ENCODE results near the gene TPSB2.
"Not testable (repeated sequence)": the region's sequence is repeated elsewhere in the genome, so short reads cannot be mapped to it uniquely, and the experiment has no call there.

Gene TPSB2

DNA sequence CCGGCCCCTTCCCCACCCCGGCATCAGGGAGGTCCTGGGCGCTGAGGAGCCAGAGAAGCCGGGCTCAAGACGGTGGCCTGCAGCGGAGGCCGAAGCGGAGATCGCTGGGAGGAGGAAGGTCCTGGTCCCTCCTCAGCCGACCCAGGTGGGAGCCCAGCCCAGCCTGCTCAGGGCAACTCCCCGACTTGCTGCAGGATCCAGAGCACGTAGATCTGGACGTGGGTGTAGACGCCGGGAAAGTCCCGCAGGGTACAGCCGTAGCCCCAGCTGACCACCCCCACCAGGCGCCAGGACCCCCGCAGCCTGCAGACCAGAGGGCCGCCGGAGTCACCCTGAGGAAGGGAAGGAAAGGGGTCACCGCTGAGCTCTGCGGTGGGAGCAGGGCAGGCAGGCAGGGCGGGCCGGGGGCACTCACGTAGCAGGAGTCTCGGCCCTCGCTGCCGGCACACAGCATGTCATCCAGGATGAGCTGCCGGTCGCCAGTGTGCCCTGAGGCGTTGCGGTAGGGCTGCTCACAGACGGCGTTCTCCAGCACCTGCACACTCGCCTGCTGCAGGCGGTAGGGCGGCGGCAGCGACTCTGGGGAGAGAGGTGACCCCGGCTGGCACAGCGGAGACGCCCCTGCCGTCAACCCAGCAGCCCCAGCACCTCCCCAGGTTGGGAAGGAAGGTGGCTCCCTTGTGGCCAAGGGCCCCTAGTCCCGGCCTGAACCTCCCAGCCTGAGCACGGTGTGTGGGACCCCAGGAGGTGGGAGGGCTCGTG lies 31.3 kb upstream of the TPSB2 start:
- no peak for DNase-seq

DNA sequence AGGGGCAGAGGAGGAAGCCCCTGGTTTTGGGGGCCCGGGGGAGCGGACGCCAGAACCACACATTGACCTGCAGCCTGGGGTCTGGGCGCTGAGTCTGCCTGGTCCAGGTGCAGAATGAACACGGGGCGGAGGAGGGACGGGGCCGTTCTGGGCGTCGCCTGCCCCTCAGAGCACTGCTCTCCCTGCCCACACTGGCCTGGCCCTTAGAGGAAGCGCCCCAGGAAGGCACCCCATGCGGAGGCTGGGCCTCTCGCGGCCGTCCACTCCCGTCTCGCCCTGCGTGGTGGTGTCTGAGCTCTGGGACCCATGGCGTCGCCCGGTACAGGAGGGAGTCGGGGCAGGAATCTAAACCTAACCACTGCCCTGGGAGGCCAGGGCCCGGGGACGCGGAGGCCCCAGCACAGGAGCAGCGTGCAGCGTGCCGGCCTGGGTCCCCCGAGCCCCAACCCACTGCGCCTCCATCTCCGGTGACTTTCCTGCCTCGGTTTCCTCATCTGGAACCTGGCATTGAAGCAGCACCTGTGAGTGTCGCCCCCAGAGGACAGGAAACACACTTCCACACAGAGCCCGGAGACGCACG lies 30.2 kb upstream of the TPSB2 start:
- DNase-seq = no peak

DNA sequence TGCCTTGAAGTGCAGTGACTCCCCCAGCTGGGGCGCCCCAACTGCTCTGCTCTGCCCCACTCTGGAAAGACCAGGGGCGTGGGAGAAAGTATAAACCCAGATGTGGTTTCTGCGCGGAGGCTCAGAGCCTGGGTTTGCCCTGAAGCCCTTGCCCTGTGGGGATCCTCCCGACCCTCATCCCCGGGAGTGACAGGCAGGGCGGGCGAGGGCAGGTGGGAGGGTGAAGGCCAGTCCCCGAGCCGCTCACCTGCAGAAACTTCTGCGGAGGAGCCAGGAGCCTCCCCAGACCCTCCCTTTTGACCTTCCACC lies 29.7 kb upstream of the TPSB2 start:
- DNase-seq = no peak

DNA sequence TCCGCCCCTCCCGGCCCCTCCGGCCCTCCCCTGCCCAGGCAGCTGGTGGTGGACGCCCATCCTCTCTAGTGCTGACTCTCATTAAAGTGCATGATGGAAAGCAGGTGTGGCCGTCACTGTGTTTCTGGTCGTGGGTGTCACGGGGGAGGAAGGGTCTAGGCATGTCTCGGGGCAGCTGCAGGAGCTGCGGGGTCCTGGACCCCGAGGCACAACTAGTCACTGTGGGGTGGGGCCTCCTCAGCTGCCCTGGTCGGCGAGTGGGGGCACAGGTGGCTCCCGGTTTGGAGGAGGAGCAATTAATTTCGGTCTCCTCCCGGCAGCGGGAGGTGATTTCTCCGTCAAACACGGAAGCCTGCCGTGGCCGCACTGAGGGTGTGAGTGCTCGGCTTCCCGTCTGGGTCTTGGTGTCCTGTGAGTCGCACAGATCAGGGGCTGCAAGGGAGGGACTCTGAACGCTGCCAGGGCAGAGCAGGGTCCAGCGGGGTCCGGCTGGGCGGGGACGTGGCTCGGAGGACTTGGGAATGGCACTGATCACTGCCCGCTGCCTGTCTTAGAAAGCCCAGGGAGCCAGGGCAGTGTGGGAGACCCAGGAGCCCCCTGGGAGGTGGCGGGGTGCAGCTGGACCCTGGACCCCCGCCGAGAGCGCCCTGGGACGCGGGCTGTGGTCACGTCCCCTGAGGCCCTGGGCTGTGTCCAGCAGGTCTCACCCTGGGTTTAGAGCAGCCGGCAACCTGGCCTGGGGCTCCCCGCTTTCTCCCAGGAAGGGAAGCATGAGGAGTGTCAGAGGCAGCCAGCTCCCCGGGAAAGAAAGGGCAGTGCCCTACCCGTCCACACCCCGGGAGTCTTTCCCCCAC lies 29.1 kb upstream of the TPSB2 start:
- DNase-seq = no peak

DNA sequence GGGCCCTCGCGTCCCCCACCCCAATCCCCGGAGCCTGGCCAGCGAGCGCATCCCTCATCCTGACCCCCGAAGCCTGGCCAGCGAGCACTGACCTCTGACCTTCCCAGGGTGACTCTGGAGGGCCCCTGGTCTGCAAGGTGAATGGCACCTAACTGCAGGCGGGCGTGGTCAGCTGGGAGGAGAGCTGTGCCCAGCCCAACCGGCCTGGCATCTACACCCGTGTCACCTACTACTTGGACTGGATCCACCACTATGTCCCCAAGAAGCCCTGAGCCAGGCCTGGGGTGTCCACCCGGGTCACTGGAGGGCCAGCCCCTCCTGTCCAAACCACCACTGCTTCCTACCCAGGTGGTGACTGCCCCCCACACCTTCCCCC lies 28.2 kb upstream of the TPSB2 start:
- DNase-seq = no peak

DNA sequence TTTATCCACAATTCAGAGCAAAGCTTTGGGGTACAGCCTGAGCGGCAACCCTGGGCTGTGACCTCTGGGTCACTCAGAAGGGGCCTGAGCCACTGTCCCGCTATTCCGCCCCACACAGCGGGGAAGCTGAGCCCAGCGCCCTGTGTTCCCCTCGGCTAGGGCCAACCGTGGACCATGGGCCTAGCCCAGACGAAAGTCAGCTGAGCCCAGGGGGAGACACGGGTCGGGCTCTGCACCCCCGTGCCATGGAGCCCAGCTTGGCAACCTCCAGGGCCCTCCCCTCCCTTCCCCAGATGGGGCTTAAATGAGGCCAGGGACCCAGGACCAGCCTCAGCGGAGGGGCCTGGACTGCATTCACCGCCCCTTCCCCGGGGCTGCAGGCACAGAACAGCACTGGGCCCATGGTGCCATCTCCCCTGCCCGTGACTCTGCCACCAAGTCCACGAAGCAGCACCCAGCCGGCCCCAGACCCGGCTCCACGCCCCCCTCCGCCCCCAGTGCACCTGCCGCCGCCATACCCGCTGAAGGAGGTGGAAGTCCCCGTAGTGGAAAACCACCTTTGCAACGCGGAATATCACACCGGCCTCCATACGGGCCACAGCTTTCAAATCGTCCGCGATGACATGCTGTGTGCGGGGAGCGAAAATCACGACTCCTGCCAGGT lies 27.7 kb upstream of the TPSB2 start:
- no peak for DNase-seq

DNA sequence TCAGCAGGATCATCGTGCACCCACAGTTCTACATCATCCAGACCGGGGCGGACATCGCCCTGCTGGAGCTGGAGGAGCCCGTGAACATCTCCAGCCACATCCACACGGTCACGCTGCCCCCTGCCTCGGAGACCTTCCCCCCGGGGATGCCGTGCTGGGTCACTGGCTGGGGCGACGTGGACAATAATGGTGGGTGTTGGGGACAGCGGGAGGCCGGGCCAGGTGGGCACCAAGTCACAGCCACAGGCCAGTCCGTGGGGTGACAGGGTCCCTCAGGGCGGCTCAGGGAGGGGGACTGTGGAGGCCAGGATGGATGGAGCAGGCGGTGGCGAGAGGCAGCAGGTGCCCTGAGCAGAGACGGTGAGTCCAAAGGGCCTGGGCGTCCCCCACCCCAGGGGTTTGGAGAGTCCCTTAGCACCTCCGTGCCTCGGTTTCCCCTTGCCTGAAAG lies 26.9 kb upstream of the TPSB2 start:
- no peak for DNase-seq

DNA sequence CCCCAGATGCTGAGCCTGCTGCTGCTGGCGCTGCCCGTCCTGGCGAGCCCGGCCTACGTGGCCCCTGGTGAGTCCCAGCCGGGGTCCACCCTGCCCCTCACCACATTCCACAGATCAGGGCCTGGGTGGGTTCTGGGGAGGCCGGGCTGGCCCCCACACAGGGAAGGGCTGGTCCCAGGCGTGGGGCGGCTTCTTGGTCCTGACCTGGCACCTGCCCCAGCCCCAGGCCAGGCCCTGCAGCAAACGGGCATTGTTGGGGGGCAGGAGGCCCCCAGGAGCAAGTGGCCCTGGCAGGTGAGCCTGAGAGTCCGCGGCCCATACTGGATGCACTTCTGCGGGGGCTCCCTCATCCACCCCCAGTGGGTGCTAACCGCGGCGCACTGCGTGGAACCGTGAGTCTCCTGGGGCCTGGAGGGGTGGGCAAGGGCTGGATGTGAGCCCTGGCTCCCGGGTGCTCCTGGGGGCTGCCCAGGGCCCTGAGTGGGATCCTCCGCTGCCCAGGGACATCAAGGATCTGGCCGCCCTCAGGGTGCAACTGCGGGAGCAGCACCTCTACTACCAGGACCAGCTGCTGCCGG lies 26.4 kb upstream of the TPSB2 start:
- DNase-seq = not testable (repeated sequence)

DNA sequence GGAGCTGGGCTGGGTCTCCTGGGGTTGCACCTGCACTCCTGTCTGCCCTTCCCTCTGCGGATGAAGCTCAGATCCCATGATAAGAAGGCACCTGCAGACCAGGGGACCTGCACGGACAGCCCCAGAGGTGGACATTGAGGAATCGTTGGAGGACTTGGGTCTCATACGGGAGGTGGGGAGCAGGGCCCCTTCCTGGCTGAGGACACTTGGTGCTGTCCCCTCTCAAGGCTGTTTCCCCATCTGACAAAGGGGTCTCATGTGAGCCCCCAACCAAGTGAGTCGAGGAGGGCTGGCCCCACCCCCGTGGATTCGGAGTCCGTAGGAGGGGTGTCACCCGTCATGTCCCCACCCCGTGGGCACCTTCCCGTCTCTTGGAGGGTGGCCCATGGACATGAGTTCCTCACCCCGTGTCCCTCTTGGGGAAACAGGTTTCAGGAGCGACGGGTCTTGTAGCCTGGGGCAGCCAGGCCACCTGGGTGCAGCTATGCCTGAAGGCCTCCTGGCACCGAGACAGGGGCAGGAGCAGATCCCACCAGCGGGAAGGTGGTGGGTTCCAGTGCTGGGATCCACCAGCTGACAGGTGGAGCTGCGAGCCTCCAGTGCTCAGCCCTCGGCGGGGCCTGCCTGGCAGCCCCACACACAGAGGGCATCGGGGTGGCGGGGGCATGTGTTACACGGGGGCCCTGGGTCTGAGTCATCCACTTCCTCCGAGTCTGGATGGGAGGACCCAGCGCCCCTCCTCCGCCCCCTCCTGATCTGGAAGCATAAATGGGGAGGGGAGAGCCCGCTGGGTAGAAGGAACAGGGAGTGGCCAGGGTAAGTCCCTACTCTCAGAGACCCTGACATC lies 25.5 kb upstream of the TPSB2 start, which contains the start of gene TPSD1:
Gene TPSD1, plus strand, starts transcription at position 794 of the 847 bp plus-strand sequence. CDS start 212 bp downstream, outside the sequence.
- DNase-seq = not testable (repeated sequence)

DNA sequence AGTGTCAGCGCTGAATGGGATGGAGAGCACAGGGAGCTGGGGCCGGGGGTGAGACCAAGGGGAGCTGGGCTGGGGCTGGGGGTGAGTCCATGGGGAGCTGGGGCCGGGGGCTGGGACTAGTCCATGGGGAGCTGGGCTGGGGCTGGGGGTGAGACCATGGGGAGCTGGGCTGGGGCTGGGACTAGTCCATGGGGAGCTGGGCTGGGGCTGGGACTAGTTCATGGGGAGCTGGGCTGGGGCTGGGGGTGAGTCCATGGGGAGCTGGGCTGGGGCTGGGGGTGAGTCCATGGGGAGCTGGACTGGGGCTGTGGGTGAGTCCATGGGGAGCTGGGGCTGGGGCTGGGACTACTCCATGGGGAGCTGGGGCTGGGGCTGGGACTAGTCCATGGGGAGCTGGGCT lies 24.8 kb upstream of the TPSB2 start:
- DNase-seq = not testable (repeated sequence)

DNA sequence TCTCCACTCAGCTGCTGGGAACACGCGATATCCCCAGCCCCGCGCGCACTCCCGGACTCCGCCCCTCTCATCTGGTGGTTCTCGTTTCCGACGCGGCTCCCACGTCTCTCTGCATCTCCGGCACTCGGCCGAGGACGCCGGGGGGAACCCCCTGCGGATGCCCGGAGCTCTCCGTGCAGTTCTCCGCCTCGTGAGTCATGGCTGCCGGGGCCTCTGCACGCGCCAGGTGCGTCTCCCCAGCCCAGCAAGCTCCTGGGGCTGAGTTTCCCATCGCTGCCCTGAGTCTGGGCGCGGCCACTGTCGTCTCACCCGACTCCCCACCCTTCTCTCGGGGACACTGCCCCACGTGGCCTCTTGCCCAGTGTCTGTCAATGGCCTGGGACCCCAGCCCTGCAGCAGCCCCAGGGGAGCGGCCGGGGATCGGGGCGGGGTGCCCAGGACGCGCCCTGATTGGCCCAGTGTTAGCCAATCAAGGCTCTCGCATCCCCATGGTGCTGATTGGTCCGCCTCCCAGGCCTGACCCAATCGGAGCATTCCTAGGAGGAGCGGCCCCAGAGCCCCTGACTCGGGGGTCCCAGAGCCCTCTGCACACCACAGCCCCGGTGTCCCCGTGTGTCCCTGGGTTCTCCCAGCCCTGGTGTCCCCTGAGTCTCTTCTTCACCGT lies 23.8 kb upstream of the TPSB2 start:
- DNase-seq = not testable (repeated sequence)

DNA sequence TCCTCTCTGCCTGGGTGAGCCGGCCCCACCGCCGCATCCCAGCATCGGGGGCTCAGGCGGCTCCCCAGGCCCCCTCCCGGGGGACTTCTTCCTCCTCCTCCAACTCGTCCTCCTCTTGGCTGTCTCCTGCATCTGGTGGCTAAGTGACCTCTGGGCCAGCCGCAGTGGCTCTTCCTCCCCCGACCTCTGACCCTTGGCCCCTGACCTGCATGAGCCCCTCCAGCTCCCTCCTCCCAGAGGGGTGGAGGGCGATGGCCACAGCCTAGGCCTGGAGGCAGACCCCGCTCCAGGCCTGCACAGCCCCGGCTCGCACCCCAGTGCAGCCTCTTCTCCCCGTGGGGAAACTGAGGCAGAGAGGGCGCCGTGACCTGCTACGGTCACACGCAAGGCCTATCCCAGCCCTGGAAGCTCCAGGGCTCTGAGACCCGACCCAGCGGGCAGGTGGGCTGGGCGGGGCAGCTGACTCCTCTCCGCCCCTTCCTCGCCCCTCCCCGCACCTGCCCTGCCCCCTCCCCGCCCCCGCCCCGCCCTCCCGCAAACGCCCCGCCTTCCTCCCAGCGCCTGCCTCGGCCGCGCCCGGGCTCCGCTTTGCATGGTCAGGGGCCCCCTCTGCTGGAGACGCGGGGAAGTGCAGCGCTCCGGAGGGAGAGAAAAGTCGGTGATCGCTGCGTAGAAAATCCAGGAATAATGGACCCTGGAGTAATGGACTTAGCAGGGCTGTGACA lies 19.2 kb upstream of the TPSB2 start:
- not testable (repeated sequence) for DNase-seq

DNA sequence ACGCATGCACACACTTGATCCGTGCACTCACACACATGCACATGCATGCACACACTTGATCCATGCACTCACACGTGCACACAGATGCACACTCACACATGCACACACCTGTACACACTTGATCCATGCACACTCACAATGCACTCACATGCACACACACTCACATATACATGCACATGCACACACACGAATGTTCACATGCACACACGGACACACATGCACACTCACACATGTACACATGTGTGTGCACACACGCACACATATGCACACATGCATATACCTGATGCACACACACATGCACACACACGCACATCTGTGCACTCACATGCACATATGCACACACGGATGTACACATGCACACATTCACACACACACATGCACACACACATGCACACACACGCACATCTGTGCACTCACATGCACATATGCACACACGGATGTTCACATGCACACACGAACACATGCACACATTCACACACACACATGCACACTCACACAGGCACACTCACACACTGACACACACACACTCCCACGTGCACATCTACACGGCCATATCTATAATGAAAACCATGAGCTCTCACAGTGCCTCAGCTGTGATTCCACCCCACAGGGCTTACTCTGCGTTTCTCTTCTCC lies 18.0 kb upstream of the TPSB2 start:
- DNase-seq = not testable (repeated sequence)

DNA sequence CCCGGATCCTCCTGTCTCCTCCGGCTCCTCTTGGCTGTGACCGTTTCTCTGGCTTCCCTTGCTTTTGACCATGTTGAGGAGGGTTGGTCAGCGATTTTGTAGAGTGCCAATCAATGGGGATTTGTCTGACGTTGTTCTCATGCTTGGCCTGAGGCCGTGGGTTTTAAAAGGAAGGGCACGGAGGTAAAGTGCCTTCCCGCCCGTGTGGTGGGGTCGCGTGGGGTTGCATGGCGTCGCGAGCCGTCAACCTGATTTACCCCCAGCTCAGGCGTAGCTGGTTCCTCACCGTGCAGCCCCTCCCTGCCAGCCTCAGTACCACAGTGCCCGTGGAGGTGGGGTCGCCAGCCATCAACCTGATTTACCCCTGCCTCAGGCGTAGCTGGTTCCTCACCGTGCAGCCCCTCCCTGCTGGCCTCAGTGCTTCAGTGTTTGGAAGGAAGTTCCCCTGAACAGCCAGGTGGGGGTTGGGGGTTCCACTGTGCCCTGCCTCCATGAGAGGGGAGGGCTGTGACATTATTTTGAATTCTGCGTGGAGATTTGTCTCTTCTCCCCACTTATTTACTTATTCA lies 15.6 kb upstream of the TPSB2 start:
- no peak for DNase-seq

DNA sequence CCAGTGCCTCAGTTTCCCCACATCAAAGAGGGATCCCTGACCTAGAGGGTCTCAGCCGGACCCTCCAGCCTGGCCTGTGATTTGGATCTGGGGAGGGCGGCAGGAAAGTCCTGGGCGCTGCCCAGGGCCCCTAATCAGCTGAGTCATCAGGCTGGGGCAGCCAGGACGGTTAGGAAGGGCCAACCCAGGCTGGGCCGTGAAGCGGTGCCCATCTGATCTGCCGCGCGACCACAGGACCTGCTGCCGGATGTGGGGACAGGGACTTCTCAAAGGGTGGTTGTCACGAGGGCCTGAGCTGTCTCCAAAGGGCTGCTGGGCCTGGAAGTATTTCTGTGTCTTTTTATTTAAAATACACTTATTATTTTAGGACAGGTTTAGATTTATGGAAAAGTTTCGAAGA lies 14.9 kb upstream of the TPSB2 start:
- DNase-seq = no peak

DNA sequence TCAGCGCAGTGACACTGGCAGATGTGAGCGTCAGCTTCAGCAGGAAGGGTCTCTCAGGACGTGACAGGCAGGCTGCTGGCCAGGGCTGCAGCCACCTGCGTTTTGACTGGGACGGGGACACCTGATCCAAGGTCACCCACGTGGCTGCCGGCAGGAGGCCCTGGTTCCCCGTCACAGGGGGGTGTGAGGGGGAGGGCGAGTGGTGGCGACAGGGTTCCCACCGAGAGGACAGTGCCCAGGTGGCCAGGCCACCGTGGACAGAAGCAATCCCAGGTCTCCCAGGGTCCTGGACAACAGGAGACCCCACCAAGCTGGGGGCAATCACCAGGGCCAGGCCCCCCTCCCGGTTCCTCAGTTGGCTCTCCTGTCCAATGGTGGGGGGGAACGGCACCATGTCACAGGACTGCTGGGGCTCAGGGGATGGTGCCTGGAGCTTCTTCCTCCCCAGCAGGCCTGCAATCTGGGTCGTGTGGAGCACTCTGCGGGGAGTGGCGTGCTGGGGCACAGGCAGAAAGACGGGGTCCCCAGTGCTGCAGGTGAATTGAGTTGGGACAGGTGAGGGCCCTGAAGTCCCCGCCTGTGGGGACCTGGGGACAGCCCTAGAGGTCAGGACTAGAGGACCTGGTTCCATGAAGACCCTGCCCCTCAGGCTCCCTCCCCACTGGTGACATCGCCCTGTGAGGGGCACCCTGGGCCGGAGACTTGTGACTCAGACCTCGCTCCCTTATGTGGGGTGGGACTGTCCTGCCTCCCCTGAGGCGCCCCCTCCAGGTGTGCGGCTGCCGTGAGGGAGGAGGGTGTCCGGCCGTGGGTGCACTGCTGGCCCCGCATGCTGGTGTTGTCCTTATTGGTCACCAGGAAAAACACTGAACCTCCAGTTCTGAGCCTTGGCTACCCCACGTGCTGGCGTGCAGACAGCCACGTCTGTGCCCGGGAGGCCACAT lies 14.2 kb upstream of the TPSB2 start:
- not testable (repeated sequence) for DNase-seq

DNA sequence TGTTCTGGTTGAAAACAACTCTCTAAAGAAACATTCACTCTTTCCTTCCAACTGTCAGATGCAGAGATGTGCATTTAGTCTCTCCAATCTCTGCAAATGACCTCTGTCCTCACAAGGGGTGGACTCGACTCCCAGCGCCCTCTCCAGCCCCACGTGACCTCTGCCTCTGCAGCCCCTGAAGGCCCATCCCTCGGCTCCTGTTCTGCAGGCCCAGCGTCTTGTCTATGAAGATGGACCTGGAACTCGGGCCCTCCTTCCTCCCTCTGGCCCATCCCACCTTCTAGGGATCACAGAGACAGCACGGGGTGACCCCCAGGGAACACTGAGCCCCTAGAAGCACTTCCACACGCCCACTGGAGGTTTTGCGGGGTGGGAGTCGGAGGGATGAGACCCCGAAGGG lies 13.4 kb upstream of the TPSB2 start:
- not testable (repeated sequence) for DNase-seq

DNA sequence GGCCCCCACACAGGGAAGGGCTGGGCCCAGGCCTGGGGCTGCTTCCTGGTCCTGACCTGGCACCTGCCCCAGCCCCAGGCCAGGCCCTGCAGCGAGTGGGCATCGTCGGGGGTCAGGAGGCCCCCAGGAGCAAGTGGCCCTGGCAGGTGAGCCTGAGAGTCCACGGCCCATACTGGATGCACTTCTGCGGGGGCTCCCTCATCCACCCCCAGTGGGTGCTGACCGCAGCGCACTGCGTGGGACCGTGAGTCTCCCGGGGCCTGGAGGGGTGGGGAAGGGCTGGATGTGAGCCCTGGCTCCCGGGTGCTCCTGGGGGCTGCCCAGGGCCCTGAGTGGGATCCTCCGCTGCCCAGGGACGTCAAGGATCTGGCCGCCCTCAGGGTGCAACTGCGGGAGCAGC lies 11.1 kb upstream of the TPSB2 start:
- not testable (repeated sequence) for DNase-seq

DNA sequence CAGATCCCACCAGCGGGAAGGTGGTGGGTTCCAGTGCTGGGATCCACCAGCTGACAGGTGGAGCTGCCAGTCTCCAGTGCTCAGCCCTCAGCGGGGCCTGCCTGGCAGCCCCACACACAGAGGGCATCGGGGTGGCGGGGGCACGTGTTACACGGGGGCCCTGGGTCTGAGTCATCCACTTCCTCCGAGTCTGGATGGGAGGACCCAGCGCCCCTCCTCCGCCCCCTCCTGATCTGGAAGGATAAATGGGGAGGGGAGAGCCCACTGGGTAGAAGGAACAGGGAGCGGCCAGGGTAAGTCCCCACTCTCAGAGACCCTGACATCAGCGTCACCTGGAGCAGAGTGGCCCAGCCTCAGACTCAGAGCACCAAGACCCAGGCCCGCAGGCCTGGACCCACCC lies 10.5 kb upstream of the TPSB2 start, which contains the start of gene TPSAB1:
Gene TPSAB1, plus strand, starts transcription at position 270 of the 400 bp plus-strand sequence. CDS start 234 bp downstream, outside the sequence.
- DNase-seq = not testable (repeated sequence)
